Progenitor cell of endocrine pancreas (in vitro differentiated cells): ENCODE data around the gene CDC34. TPM values are rescaled to one million over a fixed set of nuclear protein-coding genes. Genes with fewer than 3 reads are reported as not detected.

Experiments
- total RNA-seq: library from RNA; stranded (reverse); gene quantifications from 2 replicates; pipeline ENCODE4 v1.2.1, GENCODE V29; 2021

CDC34 gene
- total RNA-seq, 1 donor from 2014 or later = 96.9 TPM

Other genes starting within 250 kb of the CDC34 start
- gene PLPP2, start 240.4 kb upstream of the CDC34 start, total RNA-seq = 46.3 and 52.7 TPM in 2 replicates
- gene MIER2, start 187.0 kb upstream of the CDC34 start, total RNA-seq = 42.6 and 46.7 TPM in 2 replicates
- gene C2CD4C, start 122.6 kb upstream of the CDC34 start, total RNA-seq = 13.2 and 13.8 TPM in 2 replicates
- gene SHC2, start 70.7 kb upstream of the CDC34 start, total RNA-seq = 159 TPM in 2 replicates
- 0.77 and 1.0 TPM in 2 replicates for gene MADCAM1, start 35.3 kb upstream of the CDC34 start, total RNA-seq
- 16.4 and 18.0 TPM in 2 replicates for gene TPGS1, start 24.3 kb upstream of the CDC34 start, total RNA-seq
- 0.31 TPM in 1 of 2 replicates, not detected in the other for gene GZMM, start 12.3 kb downstream of the CDC34 start, total RNA-seq
- 464 and 472 TPM in 2 replicates for gene BSG, start 40.8 kb downstream of the CDC34 start, total RNA-seq
- gene HCN2, start 58.1 kb downstream of the CDC34 start, total RNA-seq = 0.34 and 0.47 TPM in 2 replicates
- 62.9 and 68.4 TPM in 2 replicates for gene POLRMT, start 101.8 kb downstream of the CDC34 start, total RNA-seq
- gene FGF22, start 108.1 kb downstream of the CDC34 start, total RNA-seq = 0.43 and 0.49 TPM in 2 replicates
- 37.3 and 39.2 TPM in 2 replicates for gene RNF126, start 131.5 kb downstream of the CDC34 start, total RNA-seq
- gene FSTL3, start 144.6 kb downstream of the CDC34 start, total RNA-seq = 13.8 and 14.4 TPM in 2 replicates
- gene PRSS57, start 163.7 kb downstream of the CDC34 start, total RNA-seq = not detected in 2 replicates
- gene PALM, start 177.2 kb downstream of the CDC34 start, total RNA-seq = 52.4 and 54.3 TPM in 2 replicates
- 1.1 and 2.5 TPM in 2 replicates for gene MISP, start 219.4 kb downstream of the CDC34 start, total RNA-seq